ENCODE data around the gene HCK. TPM values are rescaled to one million over a fixed set of nuclear protein-coding genes. Genes with fewer than 3 reads are reported as not detected.
A peak's percentile ranks its signal among the peaks of the same experiment; 100 is the strongest.
"Not testable (repeated sequence)": the region's sequence is repeated elsewhere in the genome, so short reads cannot be mapped to it uniquely, and the experiment has no call there.

HCK gene
- total and polyA plus RNA-seq, 9 of the 15 experiments (the other 6 are each of a cell fraction or from before 2014, with no cell fraction given): 0.09 to 0.51 (median 0.27) TPM; not detected in 6

DNA sequence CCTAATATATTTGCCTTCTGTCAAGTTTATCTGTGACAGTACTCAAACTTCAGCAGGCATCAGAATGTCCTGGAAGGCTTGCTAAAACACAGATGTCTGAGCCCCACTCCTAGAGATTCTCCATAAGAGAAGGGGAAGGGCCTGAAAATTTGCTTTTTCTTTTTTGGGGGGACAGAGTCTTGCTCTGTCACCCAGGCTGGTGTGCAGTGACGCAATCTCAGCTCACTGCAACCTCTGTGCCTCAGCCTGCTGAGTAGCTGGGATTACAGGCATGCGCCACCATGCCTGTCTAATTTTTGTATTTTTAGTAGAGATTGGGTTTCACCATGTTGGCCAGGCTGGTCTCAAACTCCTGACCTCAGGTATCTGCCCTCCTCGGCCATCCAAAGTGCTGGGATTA lies 18.3 kb upstream of the HCK start:
- ATAC-seq; H2AFZ ChIP-seq (ENCODE audit: low read depth, low read length); BruUV-seq (replicated peaks); DNase-seq (ENCODE audit: extremely low read depth in 1 of 4, low spot score in 3 of 4); H3K4me3 ChIP-seq; H3K27ac ChIP-seq (ENCODE audit: extremely low read depth, low read depth, low read length); CTCF ChIA-PET (ENCODE audit: low intra/inter-chr PET ratio); H4K20me1 ChIP-seq (replicated peaks; ENCODE audit: control insufficient read depth, insufficient read depth, low read length); in situ Hi-C loops (cut with MboI); FAIRE-seq; H3K36me3 ChIP-seq (ENCODE audit: control insufficient read depth, insufficient read depth, low read length); H3K9ac ChIP-seq (ENCODE audit: insufficient read depth in 1 of 2, low read depth in 2 of 2, low read length in 2 of 2); H3K9me1 ChIP-seq (ENCODE audit: control insufficient read depth, insufficient read depth, low read length); H3K79me2 ChIP-seq (ENCODE audit: control insufficient read depth, insufficient read depth, low read length); H3K4me2 ChIP-seq (ENCODE audit: insufficient read depth, low read length); H3K9me3 ChIP-seq (replicated peaks; ENCODE audit: control insufficient read depth, insufficient read depth, low read depth, low read length); TF ChIP-seq CEBPG (CRISPR knock-in tag; IDR thresholded peaks at IDR 0.05): not testable (repeated sequence)
- intact Hi-C loops (cut with micrococcal nuclease): loop anchor here (5.0 to 10.0 kb wide), 2 partner anchors 81 to 209 kb away; partner anchors contain the start of gene PDRG1
- 0 out of 4 replicates have a peak, but pooled peaks of 1 of the 2 experiments have one; percentile 11 for TF ChIP-seq CEBPG (tag; conservative IDR thresholded peaks at IDR 0.05 in 1 of 2, IDR thresholded peaks at IDR 0.05 in 1 of 2)
- TF ChIP-seq, protein P1, sequence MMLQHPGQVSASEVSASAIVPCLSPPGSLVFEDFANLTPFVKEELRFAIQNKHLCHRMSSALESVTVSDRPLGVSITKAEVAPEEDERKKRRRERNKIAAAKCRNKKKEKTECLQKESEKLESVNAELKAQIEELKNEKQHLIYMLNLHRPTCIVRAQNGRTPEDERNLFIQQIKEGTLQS (IDR thresholded peaks at IDR 0.05): peak; percentile 54
- TF ChIP-seq, protein P1 (CRISPR knock-in tag; conservative IDR thresholded peaks at IDR 0.05): not testable (repeated sequence)
- 0 out of 2 replicates have a peak, but pooled peaks have one; percentile 11 for TF ChIP-seq CEBPB (tag; IDR thresholded peaks at IDR 0.05)
- WGBS (ENCODE audit: insufficient coverage, low coverage, missing lambda C conversion rate): 14% methylated on average over 3 of the region's 3 CpGs
- POLR2A ChIA-PET: interaction anchor here (0.7 kb wide), 1 partner anchor 13 kb away, joined by 3 read pairs; no protein-coding TSS in a partner anchor
- peaks cover 11% of the 10 kb centered on the region in 2 experiments for H3K4me1 ChIP-seq (replicated peaks in 1 of 2; ENCODE audit: control insufficient read depth in 2 of 2, insufficient read depth in 2 of 2, low read length in 2 of 2)
- H3K27me3 ChIP-seq (ENCODE audit: control insufficient read depth in 2 of 2, insufficient read depth in 2 of 2, low read length in 2 of 2): peaks cover 6 to 38% of the 10 kb centered on the region in 2 experiments; a peak in 4 of 5 replicates

All from K562 (cell line).